DMS 273 treated with DMSO at 0.1 percent for 48 hours (cell line): ENCODE results near the gene FOXO3.
"Not testable (repeated sequence)": the region's sequence is repeated elsewhere in the genome, so short reads cannot be mapped to it uniquely, and the experiment has no call there.

Source experiments
- DNase-seq: peaks from one replicate; lab custom pipeline; 2025; lab: John Stamatoyannopoulos, UW

Gene FOXO3

GRCh38 chr6:108556250-108556649 lies 4.5 kb upstream of the FOXO3 start:
- DNase-seq: no peak

GRCh38 chr6:108556866-108557493 lies 3.7 kb upstream of the FOXO3 start:
- DNase-seq: no peak

- DNase-seq: peak; percentile 78
These were observed 3.0 kb upstream of the FOXO3 start for GRCh38 chr6:108557494-108558371.

- DNase-seq: peak; percentile 97
These were observed 2.2 kb upstream of the FOXO3 start for GRCh38 chr6:108558372-108559096.

- DNase-seq: peak; percentile 74
These were observed 1.4 kb upstream of the FOXO3 start for GRCh38 chr6:108559097-108559883.

GRCh38 chr6:108559884-108560462 lies 744 bp upstream of the FOXO3 start:
- DNase-seq: peak; percentile 37

GRCh38 chr6:108561309-108561647 lies 561 bp downstream of the FOXO3 start:
- not testable (repeated sequence) for DNase-seq

- DNase-seq: no peak
These were observed 1.2 kb downstream of the FOXO3 start for GRCh38 chr6:108561742-108562502.

GRCh38 chr6:108562503-108562993 lies 1.8 kb downstream of the FOXO3 start:
- peak; percentile 46 for DNase-seq

GRCh38 chr6:108563292-108563691 lies 2.6 kb downstream of the FOXO3 start:
- DNase-seq: no peak

GRCh38 chr6:108564178-108564577 lies 3.5 kb downstream of the FOXO3 start:
- no peak for DNase-seq

GRCh38 chr6:108565091-108565766 lies 4.5 kb downstream of the FOXO3 start:
- no peak for DNase-seq

- DNase-seq: no peak
These were observed 5.2 kb downstream of the FOXO3 start for GRCh38 chr6:108565893-108566292.

GRCh38 chr6:108566406-108566805 lies 5.7 kb downstream of the FOXO3 start:
- no peak for DNase-seq

GRCh38 chr6:108568101-108568500 lies 7.4 kb downstream of the FOXO3 start:
- DNase-seq: no peak

- DNase-seq: no peak
These were observed 8.0 kb downstream of the FOXO3 start for GRCh38 chr6:108568551-108569305.

- no peak for DNase-seq
These were observed 9.8 kb downstream of the FOXO3 start for GRCh38 chr6:108570517-108570916.

GRCh38 chr6:108574457-108575141 lies 13.9 kb downstream of the FOXO3 start:
- DNase-seq: no peak
